Pons (tissue), 1 donor: ENCODE results near the gene KIF22.
"Not testable (repeated sequence)": the region's sequence is repeated elsewhere in the genome, so short reads cannot be mapped to it uniquely, and the experiment has no call there.

Experiments used
- DNase-seq: peaks from one replicate; pipeline ENCODE4 v3.0.0-alpha.2; 2016; ENCODE audit warnings: low spot score

KIF22 gene

GRCh38 chr16:29815032-29815721 is 24.6 kb downstream of the KIF22 start:
- DNase-seq: no peak

DNA sequence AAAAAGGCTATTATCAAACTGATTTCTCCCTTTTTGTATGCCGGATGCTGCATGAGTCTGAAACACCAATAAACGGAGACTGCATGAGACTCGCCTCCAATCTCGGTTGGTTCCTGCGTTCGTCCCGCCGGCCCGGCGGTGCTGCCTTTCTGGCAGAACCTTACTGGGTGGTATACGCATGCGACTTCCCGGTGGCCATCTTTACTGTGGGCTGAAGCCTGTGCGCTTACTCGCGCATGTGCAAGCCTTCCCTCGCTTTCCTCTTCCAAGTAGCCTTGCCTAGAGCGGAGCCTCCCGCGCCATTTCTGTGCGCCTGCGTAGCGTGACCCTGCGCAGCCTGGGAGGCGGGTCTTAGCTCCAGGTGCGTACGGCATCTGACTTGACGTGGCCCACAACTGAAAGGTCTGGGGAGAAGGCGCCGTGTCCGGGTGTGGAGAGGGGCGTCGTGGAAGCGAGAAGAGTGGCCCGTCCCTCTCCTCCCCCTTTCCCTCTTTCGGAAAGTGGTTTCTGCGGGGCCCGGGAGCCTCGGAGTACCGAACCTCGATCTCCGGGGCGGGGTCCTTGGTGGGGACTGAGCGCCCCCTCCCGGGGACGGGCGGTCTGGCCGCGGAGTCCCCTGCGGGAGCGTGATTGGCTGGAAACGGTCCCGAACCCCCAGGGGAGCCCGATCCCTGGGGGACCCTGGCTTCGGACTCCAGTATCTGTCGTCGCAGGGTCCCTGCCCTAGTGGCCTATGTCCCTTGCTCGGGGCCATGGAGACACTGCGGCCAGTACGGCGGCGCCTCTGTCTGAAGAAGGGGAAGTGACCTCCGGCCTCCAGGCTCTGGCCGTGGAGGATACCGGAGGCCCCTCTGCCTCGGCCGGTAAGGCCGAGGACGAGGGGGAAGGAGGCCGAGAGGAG is 25.5 kb downstream of the KIF22 start, which contains the start of gene PAGR1:
PAGR1 (plus strand) TSS at position 360 of the 901 bp plus-strand sequence; CDS start at position 734, 374 bp downstream.
- DNase-seq: peak; percentile 99

- DNase-seq: no peak
These were observed 26.3 kb downstream of the KIF22 start for GRCh38 chr16:29816694-29817441.

DNA sequence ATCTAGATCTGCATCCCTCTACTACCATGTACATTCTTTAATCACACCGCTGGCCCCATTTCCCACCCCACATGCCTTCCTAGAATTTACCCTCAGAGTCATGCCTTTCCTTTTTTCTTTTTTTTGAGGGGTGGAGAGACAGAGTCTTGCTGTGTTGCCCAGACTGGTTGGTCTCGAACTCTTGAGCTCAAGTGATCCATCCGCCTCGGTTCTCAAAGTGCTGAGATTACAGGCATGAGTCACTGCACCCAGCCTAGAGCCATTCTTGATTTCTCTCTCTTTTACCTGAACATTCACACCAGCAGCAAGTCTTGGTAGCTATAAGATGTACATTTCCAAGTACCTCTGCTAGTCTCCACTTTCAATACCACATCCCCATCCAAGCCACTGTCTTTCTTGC is 27.5 kb downstream of the KIF22 start:
- DNase-seq: no peak

GRCh38 chr16:29819506-29819905 is 29.0 kb downstream of the KIF22 start:
- DNase-seq: no peak

DNA sequence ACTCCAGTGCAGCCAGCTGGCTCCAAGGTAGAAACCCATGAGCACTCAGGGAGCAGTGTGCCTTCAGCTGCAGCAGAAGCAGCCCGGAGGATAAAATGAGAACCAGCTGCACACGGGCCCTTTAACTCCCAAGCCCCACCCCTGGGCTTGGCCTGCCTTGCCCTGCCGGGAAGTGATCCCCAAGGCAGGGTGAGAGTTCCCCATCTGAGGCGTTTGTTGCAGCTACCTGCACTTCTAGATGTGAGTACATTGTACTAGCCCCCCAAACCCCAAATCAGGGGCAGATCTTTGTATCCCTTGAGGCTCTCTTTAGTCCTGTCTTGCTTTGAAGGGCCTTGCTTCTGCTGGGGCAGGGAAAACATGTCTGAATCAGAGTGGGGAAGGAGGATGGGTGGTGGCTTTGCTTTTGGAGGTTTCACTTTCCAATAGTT is 29.7 kb downstream of the KIF22 start, which contains the start of gene MVP:
MVP (plus strand) TSS at position 192 of the 431 bp plus-strand sequence. CDS start 10,088 bp downstream, outside the sequence.
- DNase-seq: peak; percentile 76

DNA sequence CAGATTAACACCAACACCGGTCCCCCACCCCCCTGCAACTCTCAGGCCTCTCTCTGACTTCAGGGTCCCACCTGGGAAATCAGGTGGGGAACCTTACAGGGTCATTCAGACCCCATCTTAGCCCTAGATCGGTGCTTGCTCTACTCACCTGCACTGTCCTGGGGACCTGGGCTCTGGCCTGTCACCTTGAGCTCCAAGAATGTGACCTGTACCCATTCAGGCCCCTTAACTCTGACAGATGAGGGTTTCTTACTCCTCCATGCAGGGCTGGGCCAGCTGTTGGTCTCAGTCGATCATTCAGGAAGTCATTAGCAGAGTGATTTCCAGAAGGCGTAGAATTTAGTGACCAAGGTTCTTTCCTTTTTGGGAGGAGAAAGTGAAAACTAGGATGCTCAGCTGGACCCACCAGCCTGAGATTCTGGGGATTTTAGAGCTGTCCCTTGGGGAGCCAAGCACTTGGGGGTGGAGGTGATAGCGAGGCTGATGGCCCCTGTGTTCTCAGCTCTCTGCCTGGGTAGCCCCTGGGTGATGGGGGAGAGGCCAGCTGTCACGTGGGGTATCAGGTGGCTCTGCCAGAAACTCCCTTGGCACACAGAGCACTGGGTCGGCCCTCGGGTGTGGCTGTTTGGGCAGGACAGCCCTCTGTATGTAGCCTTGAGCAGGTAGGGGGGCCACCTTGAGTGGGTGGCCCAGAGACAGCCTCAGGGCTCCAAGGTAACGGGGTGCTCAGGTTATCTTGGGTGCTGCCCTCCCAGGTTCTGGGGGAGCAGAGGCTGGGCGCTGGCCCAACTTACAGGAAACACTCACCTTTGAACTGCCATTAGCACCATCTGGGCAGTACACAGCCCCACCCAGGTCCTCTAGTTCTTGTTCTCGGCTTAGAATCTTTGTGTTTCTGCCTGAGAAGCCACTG is 30.4 kb downstream of the KIF22 start:
- no peak for DNase-seq

DNA sequence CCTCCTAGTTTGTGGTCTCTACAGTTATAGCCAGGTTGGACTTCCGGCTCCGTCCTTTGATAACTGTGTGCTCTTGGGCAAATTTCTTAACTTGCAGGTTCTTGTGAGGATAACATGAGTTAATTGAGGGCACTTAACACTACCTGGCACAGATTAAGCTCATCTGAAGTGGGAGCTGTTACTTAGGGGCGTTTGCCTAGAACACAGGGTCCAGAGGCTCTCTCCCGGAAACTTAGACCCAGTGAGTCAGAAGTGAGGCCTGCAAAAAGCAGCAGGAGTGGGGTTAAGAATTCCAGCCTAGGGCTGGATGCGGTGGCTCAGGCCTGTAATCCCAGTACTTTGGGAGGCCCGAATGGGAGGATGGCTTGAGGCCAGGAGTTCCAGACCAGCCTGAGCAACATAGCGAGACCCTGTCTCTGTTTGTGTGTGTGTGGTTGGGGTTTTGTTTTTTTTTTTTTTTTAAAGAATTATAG is 31.1 kb downstream of the KIF22 start:
- no peak for DNase-seq

DNA sequence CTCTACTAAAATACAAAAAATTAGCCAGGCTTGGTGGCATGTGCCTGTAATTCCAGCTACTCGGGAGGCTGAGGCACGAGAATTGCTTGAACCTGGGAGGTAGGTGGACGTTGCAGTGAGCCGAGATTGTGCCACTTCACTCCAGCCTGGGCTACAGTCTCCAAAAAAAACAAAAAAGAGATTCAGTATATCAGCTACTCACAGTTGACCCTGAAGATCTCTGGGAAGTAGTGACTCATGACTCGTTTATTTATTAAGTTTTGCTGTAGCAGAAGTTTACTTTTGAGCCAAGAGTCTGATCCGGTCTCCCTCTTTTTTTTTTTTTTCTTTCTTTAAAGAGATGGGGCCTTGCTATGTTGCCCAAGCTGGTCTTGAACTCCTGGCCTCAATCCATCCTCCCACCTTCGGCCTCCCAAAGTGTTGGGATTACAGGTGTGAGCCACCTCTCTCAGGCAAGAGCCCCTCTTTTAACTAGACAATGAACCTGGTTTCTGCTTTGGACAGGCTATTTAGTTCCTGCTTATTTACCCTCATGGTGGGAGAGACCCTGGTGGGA is 34.1 kb downstream of the KIF22 start:
- no peak for DNase-seq

- DNase-seq: peak; percentile 66
These were observed 34.8 kb downstream of the KIF22 start for GRCh38 chr16:29825145-29826044.

GRCh38 chr16:29826342-29826695 is 35.8 kb downstream of the KIF22 start:
- DNase-seq: no peak

- no peak for DNase-seq
These were observed 40.2 kb downstream of the KIF22 start for GRCh38 chr16:29830774-29831173.

DNA sequence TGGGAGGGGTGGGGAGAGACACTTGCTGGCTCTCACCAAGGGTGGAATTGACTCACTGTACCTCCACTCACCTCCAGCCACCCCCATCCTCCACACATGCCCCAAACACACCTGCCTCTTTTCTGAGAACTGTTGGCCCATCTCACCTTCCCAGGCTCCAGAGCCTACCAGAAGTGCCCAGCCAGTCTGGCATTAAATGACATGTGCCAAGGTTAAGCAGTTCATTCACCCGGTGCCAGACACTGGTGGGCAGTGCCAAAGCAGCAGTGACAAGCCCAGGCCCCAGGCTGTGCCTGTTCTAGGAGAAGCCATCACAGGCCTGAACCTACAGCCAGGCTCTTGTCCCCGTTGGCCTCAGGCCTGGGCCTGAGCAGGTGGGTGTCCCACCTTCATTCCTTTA is 40.9 kb downstream of the KIF22 start:
- DNase-seq: no peak

DNA sequence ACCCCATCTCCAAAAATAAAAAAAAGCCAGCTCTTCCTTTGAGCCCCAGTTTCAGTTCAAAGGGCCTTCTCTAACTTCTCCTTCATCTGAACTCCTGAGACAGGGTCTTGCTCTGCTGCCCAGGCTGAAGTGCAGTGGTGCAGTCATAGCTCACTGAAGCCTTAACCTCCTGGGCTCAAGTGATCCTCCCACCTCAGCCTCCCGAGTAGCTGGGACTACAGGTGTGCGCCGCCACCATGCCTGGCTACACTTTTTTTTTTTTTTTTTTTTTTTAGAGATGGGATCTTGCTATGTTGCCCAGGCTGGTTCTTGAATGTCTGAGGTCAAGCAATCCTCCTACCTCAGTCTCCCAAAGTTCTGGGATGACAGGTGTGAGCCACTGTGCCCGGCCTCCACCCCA is 42.7 kb downstream of the KIF22 start:
- DNase-seq: not testable (repeated sequence)

GRCh38 chr16:29834079-29834478 is 43.5 kb downstream of the KIF22 start:
- no peak for DNase-seq

DNA sequence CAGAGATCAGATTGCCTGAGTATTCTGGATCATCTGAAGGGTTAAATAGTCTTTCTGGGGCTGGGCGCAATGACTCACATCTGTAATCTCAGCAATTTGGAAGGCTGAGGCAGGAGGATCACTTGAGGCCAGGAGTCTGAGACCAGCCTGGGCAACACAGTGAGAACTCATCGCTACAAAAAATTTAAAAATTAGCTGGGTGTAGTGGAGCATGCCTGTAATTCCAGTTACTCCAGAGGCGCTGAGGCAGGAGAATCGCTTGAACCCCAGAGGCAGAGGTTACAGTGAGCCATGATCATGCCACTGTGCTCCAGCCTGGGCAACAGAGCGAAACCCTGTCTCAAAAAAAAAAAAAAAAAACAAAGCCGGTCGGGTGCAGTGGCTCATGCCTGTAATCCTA is 45.4 kb downstream of the KIF22 start:
- DNase-seq: no peak

DNA sequence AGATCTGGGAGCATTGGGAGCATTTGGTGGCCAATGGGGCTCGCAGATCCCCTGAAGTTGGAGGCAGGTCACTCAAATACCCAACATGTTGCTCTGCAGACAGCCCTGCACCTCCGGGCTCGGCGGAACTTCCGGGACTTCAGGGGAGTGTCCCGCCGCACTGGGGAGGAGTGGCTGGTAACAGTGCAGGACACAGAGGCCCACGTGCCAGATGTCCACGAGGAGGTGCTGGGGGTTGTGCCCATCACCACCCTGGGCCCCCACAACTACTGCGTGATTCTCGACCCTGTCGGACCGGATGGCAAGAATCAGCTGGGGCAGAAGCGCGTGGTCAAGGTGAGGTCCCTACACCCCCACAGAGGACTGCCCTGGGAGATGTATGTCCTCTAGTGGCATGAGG is 46.1 kb downstream of the KIF22 start:
- no peak for DNase-seq

DNA sequence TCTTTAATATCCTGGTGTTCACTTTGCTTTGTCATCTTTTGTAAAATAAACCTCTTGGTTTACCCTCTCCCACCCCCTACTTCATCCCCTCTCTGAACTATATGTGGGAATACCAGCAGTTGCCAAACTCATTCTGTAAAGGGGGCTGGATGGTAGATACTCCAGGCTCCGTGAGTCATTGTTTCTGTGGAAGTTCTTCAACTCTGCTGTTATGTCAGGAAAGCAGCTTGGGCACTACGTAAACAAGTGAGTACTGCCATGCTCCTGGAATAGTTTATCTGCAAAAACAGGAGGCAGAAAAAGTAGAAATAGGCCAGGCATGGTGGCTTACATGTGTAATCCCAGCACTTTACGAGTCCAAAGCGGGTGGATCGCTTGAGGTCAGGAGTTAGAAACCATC is 47.3 kb downstream of the KIF22 start:
- no peak for DNase-seq

DNA sequence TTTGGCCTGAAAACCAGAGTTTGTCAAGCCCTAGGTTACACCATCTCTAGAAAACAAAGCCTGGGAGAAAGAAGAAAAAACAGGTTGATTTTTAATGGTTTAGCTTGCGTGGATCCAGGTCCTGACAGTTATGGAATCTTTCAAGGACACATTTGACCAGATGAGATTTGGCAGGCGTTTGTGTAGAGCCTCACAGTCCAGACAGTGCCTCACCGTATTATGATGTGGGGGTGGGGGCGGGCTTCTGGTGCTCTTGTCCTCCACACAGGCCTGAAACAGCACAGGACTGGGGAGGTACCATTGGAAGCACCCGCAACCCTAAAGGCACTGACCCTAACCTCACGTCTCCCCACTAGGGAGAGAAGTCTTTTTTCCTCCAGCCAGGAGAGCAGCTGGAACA is 49.3 kb downstream of the KIF22 start:
- DNase-seq: no peak

DNA sequence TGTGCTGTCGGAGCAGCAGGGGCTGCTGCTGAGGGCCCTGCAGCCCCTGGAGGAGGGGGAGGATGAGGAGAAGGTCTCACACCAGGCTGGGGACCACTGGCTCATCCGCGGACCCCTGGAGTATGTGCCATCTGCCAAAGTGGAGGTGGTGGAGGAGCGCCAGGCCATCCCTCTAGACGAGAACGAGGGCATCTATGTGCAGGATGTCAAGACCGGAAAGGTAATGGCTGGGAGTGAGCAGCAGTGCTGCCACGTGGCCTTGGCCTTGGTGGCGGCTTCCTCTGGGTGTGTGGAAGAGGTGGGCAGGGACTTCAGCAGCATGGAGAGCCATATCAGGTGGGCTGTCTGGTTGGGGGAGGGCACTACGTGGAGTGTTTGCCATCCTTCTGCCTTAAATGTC is 49.7 kb downstream of the KIF22 start:
- DNase-seq: no peak
